AG09319 (cell line): Measurements from ENCODE around the gene NCF2.

Source experiments
- DNase-seq: peaks from one replicate; pipeline ENCODE4 v3.0.0-alpha.2; 2010; ENCODE audit warnings: low read depth; ENCODE audit errors: extremely low read depth
- CTCF ChIP-seq: IDR thresholded peaks from 2 replicates; pipeline ENCODE4 v1.5.1; 2011; ENCODE audit warnings: low read depth, mild to moderate bottlenecking, inconsistent platforms, low read length, moderate library complexity

NCF2 gene

GRCh38 chr1:183585038-183585437, 5.2 kb downstream of the NCF2 start:
- no peak for TF ChIP-seq CTCF
- no peak for DNase-seq

GRCh38 chr1:183584147-183584546, 6.1 kb downstream of the NCF2 start:
- DNase-seq: no peak
- TF ChIP-seq CTCF: no peak

- no peak for DNase-seq
- no peak for TF ChIP-seq CTCF
Measured at GRCh38 chr1:183583466-183583865, 6.8 kb downstream of the NCF2 start.

GRCh38 chr1:183582021-183582713, 8.1 kb downstream of the NCF2 start:
- TF ChIP-seq CTCF: no peak
- DNase-seq: no peak

- peak; percentile 13 for TF ChIP-seq CTCF
- DNase-seq: no peak
Measured at GRCh38 chr1:183580281-183580682, 10.0 kb downstream of the NCF2 start.

GRCh38 chr1:183578856-183579255, 11.4 kb downstream of the NCF2 start:
- no peak for DNase-seq
- TF ChIP-seq CTCF: no peak

GRCh38 chr1:183577897-183578465, 12.3 kb downstream of the NCF2 start:
- no peak for TF ChIP-seq CTCF
- DNase-seq: no peak
